GM18861 (cell line): Measurements from ENCODE around the gene TBX15.

Experiments
- ATAC-seq: cut with Tn5 transposase; IDR thresholded peaks from one replicate; pipeline ENCODE4 v1.9.1; 2021; ENCODE audit not compliant: unreplicated experiment

The TBX15 gene

DNA sequence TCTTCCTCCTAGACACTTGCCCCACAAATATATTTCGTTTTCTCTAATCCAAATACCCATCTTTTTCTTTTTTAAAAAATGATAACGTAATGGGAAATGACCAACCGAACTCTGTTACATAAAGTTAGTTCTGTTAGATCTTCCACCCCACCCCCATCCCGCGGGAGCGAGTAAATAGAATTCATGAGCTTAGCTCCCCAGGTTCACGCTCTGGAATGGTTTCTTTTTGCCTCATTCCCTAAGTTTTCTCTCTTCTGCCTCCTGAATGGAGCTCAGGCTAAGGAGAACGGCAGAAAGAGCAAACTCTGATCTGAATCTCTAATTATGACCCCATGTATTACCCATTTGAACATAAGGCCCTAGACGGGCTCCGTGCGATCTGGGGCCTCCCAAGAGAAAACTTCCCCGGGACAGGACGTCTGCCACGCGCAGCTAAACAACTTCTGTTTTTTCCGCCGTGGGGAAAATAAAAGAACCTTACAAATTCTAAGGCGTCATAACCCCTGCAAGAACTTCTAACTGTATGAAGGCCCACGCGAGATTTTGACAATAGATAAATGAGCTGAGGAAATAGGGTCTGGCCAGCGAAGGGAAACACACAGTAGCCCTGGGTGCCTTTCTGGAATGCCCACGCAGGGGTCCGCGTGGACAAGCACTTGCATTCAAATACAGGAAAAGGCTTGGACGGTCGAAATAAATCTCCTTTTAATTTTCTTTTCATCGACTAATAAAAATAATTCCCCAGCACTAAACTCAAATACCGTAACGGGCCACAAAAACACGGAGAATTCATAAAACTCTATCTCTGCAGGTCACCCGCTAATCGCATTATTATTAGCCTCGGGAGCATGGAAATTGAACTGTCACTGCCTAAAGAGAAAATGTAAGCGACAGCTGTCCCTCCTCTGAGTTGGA lies 2.2 kb downstream of the TBX15 start:
- ATAC-seq = no peak

DNA sequence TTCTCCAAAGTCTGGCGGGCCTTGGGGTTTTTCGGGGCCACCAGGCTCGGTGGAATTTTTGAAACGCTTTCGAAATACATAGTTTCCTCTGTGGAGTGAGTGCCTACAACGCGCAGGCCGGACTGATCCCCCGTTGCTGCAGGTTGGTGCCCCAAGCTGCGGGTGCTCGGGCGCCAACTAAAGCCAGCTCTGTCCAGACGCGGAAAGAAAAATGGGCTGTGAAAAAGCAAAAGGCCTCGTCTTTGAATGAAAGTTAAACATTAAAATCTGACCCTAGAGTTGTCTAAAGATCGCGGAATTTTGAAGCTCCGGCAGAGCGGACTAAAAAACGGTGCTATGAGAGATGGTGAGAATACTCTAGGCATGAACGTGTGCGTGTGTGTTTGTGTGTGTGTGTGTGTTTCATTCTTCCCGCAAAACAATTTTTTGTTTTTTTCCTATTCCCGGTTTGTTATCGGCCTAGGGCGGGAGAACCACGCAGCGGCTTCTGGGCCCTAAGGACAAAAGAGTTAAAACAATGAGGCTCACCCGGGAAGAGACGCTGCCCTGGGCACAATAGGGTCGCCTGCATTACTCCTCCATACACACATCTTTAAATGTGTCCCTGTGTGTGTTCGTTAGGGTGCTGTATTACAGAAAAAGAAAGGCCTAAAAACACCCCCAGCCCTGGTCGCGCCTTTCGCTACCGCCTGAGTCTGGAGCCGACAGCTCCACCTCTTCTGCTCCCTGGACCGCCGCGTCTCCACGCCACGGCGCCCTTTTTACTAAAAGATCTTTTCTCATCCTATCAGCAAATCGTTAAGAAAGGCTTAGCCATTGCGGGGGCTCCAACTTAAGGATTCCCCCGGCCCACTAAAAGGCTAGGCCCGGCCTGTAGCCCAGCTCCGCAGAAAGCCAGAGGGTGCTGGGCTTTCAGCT lies 3.2 kb downstream of the TBX15 start:
- no peak for ATAC-seq

DNA sequence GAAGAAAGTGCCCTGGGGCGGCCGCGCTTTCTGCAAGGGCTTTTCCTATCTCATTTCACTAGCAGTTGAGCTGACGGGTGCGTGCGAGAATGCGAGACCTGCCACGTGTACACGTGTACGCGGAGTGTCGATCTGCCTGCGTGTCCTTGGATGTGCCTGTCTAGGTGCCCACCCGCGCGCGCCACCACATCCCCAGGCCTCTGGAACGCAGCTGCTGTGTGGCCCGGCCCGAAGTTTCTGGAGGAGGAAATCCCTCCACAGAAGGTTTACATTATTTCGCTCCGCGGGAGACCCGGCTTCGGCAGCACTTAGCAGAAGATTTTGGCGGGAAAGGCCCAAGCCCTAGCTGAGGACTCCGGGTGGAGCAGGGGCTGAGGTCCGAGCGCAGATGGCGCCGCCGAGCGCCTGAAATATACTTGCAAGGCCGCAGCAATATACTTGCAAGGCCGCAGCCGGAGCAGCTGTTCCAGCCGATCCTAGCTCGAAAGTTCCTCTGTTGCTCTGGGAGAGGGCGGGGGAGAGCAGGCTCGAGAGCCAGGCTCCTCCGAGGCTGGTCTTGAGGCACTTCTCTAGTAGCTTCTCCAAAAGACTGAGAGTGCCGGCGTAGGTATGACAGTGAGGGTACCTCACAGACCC lies 3.9 kb downstream of the TBX15 start:
- ATAC-seq = no peak

DNA sequence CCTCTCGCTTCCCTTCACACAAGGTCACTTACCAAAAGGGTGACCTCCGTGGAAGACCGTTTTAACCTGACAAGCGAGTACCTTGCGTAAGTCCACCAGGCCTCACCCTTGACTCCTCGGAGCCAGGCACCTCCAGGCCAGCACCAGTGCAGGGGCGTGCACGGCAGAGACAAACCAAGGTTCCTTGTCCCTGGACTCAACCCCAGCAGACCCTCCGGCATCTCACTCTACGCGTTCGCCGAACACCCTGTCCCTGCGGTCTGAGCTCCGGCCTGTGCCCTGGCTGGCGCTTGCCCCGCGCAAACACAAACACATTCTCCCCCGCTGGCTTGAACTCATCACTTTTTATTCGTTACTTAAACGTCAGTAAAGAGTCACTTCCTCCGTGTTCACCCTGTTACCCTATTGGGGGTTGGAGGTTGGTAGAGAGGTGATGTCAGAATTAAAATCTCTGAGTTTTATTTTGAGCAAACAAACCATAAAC lies 4.5 kb downstream of the TBX15 start:
- no peak for ATAC-seq

- ATAC-seq = no peak
These were observed 5.2 kb downstream of the TBX15 start for GRCh38 chr1:118982821-118983557.

- no peak for ATAC-seq
These were observed 5.9 kb downstream of the TBX15 start for GRCh38 chr1:118982266-118982665.

DNA sequence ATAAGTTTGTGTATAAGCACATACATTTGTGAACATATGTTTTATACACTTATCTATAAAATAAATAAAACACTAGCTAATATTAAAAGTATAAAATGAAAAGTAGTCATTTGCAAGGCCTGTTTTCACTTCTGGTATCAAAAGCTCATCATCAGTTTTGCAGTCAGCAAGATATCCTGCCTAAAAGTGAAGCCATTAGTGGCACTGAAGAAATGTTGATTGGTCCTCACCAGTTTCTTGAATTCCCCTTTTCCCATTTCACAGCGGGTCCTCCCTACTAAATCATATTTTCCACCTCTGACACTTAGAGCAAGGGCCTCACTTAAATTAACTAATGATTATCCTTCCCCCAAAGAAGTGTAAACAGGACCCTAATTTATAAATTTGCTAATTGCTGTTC lies 6.7 kb downstream of the TBX15 start:
- ATAC-seq = no peak

- no peak for ATAC-seq
These were observed 8.2 kb downstream of the TBX15 start for GRCh38 chr1:118979754-118980575.

GRCh38 chr1:118978914-118979701 lies 9.0 kb downstream of the TBX15 start:
- ATAC-seq = no peak

GRCh38 chr1:118977600-118977999 lies 10.5 kb downstream of the TBX15 start:
- no peak for ATAC-seq

GRCh38 chr1:118974661-118975060 lies 13.5 kb downstream of the TBX15 start:
- ATAC-seq = no peak

DNA sequence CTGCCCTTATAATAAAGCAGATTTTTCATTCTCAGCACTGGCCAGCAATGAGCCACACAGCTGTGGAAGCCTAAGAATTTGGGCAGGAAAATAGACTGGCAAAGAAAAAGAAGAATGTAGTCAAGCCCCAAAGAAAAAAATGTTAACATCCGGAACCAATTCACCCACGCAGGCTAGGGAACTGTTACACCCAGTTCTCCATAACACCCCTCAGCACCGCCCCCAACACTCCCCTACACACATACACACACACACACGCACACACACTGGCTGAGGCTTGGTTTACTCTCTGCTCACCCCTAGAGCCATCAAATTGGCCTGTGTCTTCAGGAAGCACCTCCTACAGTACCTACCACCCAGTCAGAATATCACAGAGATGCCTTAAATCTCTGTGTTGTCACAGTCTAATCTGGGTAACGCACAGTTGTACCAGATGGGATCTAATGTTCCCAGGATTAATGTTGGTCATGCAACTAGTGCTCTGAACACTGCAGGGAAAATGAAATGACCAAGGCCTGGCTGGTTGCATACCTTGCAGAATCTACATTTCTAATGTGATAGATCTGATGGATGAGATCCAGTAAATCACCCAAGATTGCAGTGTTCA lies 14.5 kb downstream of the TBX15 start:
- no peak for ATAC-seq

DNA sequence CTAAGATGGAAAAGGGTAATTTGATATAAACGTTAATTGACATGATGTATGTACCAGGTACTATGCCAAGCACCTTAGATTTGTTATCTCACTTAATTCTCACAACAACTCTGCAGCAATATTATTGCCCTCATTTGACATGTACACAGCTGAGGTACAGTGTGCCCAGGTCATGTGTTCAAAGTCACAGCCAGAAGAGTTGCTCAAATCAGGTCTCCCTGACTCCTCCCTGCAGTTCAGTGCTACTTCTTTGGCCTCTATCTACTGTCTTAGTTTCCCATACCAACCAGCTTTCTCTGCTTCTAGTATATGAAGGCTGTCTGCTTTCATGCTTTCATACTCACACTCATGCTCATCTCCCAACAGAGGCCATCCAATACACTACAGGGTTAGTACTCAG lies 15.1 kb downstream of the TBX15 start:
- no peak for ATAC-seq

GRCh38 chr1:118970451-118970850 lies 17.7 kb downstream of the TBX15 start:
- ATAC-seq = no peak

- no peak for ATAC-seq
These were observed 24.4 kb downstream of the TBX15 start for GRCh38 chr1:118963456-118964430.

GRCh38 chr1:118963138-118963455 lies 25.0 kb downstream of the TBX15 start:
- no peak for ATAC-seq

DNA sequence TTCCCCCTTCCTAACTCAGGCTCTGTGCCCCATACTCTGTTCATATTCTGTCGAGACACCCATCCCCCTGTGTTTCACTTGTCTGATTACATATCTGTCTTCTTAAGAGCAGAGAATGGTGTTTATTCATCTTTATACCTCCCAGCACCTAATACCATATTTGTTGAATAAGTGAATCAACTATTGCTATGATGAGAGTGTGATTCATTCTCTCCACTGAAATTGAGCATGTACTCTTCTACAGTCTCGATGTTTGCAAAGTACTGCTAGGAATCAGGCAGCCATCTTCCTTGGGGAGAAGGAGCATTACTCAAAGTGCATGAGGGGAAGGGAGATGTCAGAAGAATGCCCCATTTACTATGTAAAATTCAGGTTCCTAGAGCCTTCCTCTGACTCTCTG lies 27.0 kb downstream of the TBX15 start:
- no peak for ATAC-seq
